Cardiac fibroblast (primary cell): ENCODE measurements around the gene SIRT3.

ENCODE experiments used
- DNase-seq, 2 donors: peaks; one replicate each; pipeline versions ENCODE4 v3.0.0 to v3.0.0-alpha.2; 2010; ENCODE audit warnings: low read depth in 2 of 2
- H3K4me3 ChIP-seq, 2 donors: replicated peaks in 1 of 2; 1 replicate in 1 of 2; 2 replicates in 1 of 2; pipeline ENCODE4 v1.5.1; 2011; ENCODE audit warnings: low read depth in 2 of 2, low read length in 2 of 2, mild to moderate bottlenecking in 2 of 2, moderate library complexity in 1 of 2
- CTCF ChIP-seq: IDR thresholded peaks from one replicate; pipeline ENCODE4 v1.5.1; 2011; ENCODE audit warnings: low read depth, mild to moderate bottlenecking, low read length, inconsistent platforms

The SIRT3 gene

GRCh38 chr11:210803-211180 lies 25.4 kb downstream of the SIRT3 start:
- no peak for DNase-seq
- no peak for TF ChIP-seq CTCF
- H3K4me3 ChIP-seq, result no peak overlapping the region

GRCh38 chr11:210122-210802 lies 25.9 kb downstream of the SIRT3 start:
- H3K4me3 ChIP-seq, result peak overlapping the region; percentile 97 to 98
- DNase-seq, result peak; percentile 64 to 88
- no peak for TF ChIP-seq CTCF

GRCh38 chr11:209275-210121 lies 26.6 kb downstream of the SIRT3 start:
- peak; percentile 12 to 31 for DNase-seq
- peak overlapping the region; percentile 97 to 98 for H3K4me3 ChIP-seq
- TF ChIP-seq CTCF, result peak; percentile 10

GRCh38 chr11:208917-209260 lies 27.3 kb downstream of the SIRT3 start:
- TF ChIP-seq CTCF, result no peak
- peak overlapping the region; percentile 97 to 98 for H3K4me3 ChIP-seq
- DNase-seq, result no peak

- no peak for TF ChIP-seq CTCF
- DNase-seq, result peak; percentile 73 to 80
- H3K4me3 ChIP-seq, result peak overlapping the region; percentile 97 to 98
Observed at GRCh38 chr11:208181-208916, 27.8 kb downstream of the SIRT3 start.

GRCh38 chr11:207863-208180 lies 28.3 kb downstream of the SIRT3 start:
- TF ChIP-seq CTCF, result no peak
- peak overlapping the region; percentile 97 to 98 for H3K4me3 ChIP-seq
- DNase-seq, result peak; percentile 69 to 76
